AG08396 (cell line): ENCODE results near the gene ICAM2.
"Not testable (repeated sequence)": the region's sequence is repeated elsewhere in the genome, so short reads cannot be mapped to it uniquely, and the experiment has no call there.

Experiments used
- DNase-seq: peaks from one replicate; pipeline ENCODE4 v3.0.0; 2012; ENCODE audit warnings: low spot score, mixed read lengths

ICAM2 gene

DNA sequence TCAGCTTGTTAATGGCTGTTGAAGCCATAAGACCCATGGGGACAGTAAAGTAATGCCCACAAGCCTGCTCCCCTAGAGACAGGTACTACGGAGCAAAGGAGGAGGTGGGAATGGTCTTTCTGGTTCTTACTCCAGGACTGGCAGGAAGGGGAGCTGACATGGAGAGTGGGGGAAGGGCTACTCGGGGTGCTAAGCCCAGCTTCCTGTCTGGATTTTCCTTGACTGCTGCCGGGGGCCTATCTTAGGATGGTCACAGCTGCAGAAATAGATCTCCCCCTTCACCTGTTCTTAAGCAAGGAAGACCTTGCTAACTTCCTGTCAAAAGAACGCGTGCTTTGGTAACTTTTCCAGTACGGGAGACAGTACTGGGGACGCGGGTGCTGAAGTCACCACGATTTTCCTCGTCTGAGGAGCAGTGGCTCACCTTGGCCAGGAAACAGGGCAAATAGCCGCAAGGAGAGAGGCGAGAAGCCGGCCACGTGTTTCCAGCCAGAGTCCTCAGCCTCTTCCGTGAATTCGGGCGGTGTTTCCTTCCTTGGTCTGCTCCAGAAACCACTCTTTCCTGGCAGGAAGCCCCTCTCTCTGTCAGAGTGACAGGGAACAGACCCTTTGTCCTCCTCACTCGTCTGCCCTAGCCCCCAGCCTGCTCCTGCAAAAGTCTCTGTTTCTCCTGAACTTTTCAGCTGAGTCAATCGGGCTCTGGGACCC is 22.9 kb downstream of the ICAM2 start:
- no peak for DNase-seq

DNA sequence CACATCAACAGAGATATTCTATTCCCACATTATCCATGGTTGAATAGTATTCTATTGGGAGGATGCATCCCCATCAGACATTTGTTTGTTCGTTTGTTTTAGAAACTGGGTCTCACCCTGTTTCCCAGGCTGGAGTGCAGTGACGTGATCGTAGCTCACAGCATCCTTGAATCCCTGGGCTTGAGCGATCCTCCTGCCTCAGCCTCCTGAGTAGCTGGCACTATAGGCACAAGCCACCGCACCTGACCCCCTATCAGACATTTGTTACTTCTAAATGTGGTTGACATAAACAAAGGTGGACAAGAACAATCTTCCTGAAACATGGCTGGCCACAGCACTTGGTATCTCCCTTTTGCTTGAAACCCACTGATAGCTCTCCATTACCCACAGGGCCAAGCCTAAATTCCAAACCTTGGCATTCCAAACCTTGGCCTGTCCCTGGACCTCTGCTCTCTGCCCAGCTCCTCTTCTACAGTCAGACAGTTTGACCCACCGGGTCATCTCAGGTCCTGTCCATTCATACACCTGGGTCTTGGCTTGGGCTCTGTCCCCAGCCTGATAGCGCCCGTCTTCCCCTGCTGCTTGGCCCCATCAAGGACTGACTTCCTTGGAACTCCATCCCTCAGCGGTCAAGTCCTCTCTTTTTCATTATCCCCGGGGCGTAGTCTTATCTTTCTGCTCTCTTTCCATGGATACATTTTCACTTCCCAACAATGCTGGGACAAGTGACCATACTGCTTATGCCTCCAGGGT is 23.8 kb downstream of the ICAM2 start:
- no peak for DNase-seq

DNA sequence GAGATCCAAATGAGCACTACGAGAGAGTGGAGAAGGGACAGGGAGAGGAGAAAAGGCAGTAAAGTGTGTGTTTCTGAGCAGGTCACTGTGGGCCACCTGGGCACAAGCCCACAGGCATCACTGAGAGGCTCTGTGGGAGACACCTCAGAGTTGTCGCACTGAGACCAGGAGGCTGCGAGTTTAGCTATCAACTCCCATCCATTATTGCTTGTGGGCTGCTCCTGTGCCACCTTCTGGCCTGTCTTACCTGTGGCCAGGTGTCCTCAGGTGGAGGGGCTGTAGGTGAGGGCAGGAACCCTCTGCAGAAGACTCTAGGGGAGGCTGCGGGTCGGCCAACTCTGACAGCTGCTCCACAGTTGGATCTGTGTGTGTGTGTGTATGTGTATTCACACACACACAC is 24.8 kb downstream of the ICAM2 start:
- DNase-seq: no peak

DNA sequence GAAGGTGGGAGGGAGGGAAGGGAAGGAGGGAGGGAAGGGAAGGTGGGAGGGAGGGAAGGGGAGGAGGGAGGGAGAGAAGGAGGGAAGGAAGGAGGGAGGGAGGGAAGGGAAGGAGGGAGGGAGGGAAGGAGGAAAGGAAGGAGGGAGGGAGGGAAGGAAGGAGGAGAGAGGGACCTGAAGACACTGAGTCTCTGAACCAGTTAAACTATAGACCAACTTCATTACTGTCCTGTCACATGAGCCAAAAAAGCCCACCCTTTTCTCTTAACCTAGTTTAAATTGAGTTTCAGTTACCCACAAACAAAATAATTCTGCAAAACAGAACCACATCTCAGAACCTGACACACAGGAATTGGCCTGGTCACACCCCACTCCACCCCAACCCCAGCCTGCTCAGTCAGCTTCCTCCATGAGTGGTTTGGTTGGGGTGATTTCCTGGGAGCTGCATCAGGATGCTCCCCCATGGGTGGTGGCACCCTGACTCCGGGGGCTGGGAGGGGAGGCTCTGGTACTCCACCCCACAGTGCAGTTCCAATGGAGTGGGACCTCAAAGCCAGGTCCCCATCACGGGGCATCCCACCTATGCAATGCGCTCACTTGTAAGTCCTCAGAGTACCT is 27.0 kb downstream of the ICAM2 start:
- DNase-seq: no peak

DNA sequence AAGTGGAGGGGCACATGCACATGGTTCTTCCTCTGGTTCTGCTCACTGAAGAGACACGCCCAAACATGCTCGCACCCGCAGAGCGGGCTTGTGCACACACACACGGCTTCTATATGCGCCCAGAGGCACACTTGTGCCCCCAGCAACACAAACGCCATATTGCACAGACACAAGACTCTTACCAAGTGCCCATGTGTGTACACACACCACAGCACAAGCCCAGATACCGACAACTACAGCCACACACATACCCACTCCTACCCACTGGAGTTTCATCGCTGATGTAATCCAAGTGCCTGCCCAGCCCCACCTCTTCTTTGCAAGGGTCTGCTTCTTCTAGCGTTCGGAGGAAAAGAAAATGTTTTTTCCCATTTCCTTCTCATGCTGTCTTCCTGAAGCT is 28.8 kb downstream of the ICAM2 start:
- DNase-seq: no peak

DNA sequence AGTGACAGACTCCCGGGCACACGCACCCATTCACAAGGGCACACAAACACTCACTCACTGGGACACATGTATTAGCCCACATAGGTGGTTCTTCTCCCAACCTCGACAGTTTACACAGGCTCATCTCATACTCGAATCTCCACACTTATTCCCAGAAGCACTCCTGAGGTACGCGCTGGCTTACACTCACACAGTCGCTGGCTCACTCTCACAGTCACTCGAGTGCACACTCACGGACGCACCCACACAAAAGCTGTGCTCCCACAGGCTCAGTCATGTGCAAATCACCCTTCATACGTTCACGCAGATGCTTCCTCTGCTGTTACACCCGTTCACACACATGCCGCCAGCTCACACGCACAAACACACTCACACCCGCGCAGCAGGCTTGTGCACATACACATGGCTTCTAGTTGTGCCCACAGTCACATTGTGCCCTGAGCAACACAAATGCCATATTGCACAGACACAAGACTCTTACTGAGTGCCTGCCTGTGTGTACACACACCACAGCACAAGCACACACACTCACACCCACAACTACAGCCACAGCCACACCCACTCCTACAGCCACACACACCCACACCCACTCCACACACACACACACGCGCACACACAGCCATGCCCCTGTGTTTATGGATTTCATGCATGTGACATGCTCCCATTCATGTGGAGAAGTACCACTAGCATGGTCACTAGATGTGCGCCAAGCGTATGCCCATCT is 30.6 kb downstream of the ICAM2 start:
- no peak for DNase-seq

DNA sequence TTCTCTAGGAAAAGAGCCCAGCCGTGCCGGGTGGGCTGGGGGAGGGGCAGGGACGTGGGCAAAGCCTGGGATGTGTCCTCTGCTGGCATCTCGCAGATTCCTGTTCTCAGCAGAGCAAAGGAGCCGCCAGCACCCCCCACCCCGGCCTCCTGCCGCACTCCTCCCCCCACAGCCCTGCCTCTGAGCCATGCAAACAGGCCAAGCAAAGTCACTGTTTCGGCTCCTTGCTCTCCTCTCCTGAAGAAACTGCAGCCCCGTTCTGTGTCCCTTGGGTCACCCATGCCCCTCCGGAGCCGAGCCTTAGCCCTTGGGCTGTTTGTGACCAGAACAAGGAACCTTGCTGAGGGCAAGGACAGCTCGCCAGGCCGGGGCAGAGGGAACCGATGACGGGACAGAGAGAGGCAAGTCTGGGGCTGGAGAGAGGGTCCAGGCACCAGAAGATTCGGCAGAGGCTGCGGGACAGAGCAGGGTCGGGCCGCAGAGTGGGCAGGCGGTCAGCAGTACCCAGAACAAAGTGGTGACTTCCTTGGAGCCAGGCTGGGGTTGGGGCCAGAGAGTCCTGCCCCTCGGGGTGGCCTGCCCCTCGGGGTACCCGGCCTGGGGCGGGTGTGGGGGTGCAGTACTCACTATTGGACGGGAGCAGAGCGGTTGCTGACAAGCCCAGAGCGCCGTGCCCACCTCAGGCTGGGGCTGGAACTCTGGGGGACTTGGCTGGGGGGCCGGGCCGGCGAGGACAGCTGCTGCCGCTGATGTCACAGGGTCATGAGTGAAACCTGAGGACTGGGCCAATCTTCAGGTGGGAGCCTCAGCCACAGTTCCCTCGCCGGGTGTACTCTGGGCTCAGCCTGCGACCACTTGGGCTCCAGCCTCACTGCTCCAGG is 31.5 kb downstream of the ICAM2 start:
- no peak for DNase-seq

DNA sequence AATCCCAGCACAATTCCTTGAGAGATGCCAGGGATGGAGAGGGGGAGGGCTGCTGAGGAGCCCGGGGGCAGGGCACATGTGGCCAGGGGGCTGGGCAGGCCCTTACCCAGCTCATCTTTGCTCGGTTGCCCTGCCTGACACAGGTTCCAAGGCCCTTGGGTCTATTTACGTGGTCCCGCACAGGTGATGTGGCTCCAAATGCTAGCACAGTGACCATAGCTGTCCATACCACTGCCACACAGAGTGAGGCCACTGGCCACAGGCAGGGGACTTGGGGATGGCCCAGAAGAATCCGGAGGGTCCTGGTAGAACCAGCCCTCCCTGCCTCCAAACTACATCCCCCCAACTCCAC is 32.3 kb downstream of the ICAM2 start:
- DNase-seq: no peak

DNA sequence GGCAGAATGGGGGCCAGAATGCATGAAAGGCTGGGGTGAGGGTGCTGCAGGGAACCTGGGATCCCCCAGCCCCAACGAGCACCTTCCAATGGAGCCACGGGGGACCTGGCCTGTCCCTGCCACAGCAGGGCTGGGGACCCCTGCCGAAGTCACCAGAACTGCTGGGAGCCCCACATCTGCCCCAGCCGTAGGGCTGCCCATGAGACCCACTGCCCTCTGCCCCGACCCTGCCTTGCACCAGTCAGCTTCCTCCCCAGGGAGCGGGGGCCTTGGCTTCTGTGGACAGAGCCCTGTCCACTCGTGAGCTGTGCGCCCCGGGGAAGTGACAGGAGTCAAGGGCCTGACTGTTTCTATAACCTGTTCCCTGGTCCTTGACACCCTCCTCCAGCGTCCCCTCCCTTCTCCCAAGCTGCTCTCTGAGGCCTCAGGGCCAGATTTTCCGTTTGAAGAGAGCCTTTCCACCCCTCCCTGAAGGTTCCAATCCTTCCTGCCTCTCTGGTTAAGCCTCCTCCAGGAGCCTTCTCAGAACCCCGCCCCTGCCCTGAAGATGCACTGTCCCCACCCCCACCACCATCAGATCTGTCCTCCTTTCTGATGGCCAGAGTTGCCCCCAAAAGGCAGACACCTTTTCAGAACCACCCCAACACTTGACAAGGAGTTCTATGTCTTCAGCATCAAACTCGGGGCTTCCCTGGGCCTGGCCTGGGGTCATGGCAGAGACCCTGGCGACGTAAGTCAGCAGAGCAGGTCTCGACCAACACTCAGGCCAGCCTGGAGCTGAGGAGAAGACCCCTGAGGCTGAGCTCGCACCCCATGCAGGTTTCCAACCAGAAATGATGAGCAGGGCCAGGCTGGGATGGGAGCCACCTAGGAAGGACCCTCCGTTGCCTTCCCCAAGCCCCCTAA is 33.0 kb downstream of the ICAM2 start:
- DNase-seq: no peak

DNA sequence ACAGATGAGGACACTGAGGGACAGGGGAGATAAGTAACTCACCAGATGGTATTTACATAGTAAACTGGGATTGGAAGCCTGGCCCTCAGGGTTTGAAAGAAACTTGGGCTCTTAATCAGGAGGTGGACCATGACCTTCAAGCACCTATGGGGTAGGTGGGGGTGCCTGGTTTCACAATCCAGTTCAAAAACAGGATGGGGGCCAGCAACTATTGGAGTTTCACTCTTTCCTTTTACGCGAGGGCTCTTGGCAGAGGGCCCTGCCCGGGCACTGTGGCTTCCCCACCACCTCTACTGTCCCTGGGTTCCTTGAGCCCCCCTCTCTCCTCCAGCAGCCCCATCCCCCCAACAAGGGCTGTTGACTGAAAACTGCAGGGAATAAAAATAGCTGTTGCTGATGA is 33.6 kb downstream of the ICAM2 start:
- DNase-seq: no peak

DNA sequence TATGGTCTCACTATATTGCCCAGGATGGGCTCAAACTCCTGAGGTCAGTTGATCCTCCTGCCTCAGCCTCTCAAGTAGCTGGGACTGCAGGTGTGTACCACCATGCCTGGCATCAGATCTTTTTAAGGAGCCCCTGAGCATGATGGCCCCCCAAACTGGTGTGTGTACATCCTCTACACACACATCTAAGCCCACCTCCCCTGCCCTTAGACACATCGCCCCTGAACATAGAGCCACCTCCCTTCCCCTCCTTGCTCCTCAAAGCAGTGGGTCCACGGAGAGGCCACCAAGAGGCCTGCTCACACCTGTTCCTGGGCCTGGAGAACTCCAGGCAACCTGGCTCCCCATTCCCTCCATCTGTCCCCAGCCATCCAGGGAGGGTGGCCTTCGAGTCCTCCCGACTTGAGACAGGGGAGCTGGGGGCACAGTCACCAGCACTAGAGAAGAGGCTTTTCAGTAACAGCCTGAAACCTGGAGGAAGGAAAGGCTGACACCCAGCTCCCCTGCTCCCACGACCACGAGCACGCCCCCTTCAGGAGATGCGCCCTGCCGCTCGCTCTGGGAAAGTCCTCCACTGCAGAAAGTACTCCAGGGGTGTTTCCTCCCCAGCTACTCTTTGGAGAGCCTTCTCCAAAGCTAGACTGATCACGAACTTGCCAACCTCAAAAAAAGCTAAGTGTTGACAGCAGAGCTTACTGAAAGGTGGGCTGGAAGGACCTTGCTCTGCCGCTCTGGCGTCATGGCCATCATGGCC is 34.9 kb downstream of the ICAM2 start:
- no peak for DNase-seq

DNA sequence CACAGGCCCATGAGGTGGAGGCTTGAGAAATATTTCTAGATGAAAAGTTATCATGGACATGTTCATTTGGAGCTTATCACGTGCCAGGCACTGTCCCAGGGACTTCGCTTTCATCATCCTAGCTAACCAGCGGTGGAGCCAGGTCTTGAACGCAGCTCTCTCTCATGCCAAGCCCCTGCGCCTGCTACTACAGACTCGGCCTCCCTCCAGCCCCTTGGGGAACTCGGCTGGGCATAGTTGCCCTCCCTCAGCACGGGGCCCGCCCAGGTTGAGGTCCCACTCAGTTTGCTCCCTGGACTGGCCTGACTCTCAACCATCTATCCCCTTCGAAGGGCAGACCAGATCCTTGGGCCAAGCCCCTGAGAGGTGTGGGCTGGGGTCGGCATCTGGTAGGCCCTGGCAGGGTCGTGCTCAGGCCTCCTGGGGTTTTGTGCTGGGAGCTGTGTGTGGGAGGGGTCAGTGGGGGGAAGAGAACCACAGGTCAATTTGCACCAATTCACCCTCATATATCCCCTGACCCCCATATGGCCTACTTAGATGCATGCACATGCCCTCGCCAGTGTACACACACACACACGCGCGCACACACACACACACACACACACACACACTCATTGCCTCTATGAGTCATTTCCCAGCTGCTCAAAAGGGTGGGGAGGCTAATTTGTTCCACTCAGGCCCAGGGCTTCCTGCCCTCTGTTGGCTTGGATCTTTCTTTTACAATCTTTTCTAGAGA is 35.6 kb downstream of the ICAM2 start:
- peak; percentile 88 for DNase-seq

DNA sequence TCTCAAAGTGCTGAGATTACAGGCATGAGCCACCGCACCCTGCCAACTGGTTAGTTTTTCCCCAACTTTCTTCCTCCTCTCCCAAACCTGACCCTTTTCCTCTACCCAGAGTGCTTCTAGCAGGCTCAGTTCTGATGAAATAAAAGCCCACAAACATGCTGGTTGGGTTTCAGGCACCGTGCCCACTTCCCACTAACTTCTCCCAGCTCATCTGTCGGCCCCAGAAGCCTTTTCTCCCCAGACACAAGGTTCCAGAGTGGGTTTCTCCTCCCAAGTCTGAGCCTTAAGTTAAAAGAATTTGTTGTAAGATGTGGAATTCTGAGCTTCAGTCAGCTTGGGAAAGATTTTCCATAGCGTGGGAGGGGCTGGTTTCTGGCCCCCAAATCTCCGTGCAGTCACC is 36.2 kb downstream of the ICAM2 start:
- no peak for DNase-seq

DNA sequence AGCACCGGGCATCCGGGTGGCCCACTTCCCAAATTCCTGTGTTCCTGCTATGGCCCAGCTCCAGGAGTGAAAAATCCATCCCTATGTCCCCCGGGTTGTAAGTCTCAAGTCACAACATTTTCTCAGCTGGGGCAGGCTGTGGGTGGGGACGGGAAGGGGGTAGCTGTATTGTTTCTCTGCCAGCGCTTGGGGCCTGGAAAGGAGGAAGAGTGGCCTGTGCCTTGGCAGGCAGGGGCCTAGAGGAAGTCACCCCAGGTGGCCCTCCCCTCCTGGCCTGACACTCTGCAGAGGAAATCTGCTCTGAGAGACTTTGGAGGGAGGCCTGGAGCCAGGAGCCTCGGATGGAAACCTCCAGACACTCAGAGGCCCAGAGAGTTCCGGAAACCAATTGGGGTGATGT is 37.1 kb downstream of the ICAM2 start:
- DNase-seq: no peak

DNA sequence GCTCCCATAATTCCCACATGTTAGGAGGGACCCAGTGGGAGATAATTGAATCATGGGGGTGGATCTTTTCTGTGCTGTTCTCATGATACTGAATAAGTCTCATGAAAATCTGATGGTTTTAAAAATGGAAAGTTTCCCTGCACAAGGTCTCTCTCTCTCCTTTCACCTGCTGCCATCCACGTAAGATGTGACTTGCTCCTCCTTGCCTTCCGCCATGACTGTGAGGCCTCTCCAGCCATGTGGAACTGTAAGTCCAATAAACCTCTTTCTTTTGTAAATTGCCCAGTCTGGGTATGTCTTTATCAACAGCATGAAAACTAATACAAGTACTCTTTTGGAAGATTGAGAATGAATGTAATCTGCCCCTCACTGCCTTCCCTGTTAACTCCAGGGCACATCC is 37.8 kb downstream of the ICAM2 start:
- not testable (repeated sequence) for DNase-seq

DNA sequence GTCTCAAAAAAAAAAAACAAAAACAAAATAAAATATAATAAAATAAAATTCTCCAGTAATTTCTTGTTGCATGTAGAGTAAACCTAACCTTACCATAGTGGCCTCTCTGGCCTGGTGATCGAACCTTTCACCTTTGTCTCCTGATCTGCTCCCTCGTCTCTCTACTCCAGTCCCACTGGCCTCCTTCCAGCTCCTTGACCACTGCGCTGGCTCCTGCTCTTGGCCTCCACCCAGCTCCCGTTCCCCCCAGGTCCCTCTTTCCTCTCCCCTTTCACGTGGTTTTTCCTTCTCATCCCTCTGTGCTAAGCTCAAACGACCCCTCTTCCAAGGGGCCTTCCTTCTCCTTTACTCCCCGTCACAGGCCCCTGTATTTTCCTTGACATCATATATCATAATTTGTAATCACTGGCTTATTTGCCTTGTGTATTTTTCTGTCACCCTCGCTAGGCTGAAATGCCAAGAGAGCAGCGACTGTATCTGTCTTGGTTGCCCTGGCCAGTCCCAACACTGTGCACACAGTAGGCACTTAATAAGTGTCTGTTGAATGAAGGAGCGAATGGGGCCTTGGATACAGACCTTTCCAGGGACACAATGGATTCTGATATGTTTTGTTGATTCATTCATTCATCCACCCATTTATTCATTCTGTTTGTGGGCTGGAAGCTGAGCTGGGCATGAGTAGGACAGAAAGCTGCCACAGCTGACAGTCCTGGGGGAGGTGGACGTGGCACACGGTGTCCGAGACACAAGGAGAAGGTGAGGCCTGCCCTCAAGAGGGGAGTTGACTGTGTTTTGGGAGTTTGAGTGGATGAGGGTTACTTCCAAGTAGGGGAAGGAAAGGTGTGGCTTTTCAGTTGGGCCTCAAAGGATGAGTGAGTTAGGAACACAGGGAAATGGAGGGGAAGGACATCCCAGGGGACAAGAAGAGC is 41.9 kb downstream of the ICAM2 start:
- no peak for DNase-seq

DNA sequence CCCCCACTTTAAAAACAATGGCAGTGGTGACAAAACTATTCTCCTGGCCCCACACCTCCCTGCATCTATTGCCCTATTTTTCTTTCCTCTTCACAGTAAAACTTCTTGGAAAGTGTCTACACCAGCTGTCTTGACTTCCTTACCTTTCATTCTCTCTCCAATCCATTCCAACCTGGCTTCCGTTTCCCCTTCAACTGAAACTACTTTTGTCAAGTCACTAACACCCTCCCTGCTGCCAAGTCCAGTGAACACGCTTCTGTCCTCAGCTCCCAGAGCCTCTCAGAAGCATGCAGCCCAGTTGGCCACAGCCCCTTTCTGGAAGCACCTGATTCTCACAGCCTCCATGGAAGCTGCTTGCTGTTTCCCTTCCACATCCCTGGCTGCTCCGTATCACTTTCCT is 43.7 kb downstream of the ICAM2 start:
- no peak for DNase-seq

DNA sequence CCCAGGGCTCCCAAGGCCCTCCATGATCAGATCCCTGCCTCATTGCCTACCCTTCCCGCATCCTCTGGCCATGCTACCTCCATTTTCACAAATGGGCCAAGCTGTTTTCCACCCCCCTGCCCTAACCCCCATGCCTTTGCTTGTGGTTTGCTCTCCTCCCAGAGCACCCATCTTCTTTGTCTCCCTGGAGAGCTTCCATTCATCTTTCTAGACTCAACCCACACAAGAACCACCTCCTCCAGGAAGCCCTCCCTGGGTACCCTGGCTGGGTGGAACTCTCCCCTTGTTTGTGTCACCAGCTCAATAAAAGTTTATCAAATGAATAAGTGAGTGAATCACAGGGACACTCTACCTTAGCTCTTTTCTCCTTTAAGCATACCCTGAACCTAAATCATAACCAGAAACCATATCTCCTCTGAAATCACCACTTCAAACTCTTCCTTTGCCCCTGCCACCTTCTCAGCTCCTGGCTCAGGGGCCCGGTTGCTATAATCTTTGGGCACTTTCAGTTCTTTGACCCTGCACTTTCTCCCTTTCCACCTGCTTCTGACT is 44.8 kb downstream of the ICAM2 start:
- no peak for DNase-seq
